ENCODE results near the gene TCHH. TPM values are rescaled to one million over a fixed set of nuclear protein-coding genes. Genes with fewer than 3 reads are reported as not detected.

Gene TCHH
- total and polyA plus RNA-seq, 3 donors from 2014 or later = 0.53 to 2.9 (median 2.2) TPM

- H3K9me3 ChIP-seq = no peaks in the 10 kb centered on the region
- H3K4me1 ChIP-seq = peaks cover 11% of the 10 kb centered on the region
- 4 to 11% methylated on average over 15 of the region's 15 CpGs for WGBS, 2 donors
- TF ChIP-seq POLR2A (IDR thresholded peaks at IDR 0.05) = no peak
- TF ChIP-seq CTCF (IDR thresholded peaks at IDR 0.05) = no peak
- H3K27ac ChIP-seq = no peak overlapping the region
- H3K36me3 ChIP-seq (ENCODE audit: low read depth, missing control alignments) = no peaks in the 10 kb centered on the region
- no peaks in the 10 kb centered on the region for H3K27me3 ChIP-seq
- peak overlapping the region in 1 of 2 donors; percentile 53 for H3K4me3 ChIP-seq
- intact Hi-C loops (cut with DNase I; ENCODE audit: low total_unique reads) = no loop called here
- DNase-seq = no peak
Observed at GRCh38 chr1:152109998-152110294, 5.3 kb downstream of the TCHH start.

GRCh38 chr1:152109231-152109997, 5.8 kb downstream of the TCHH start:
- WGBS, 2 donors = 9 to 11% methylated on average over 31 of the region's 31 CpGs
- Histone ChIP-seq H3K4me1 (peaks cover 11% of the 10 kb centered on the region), H3K9me3 (no peaks in the 10 kb centered on the region), H3K27me3 (no peaks in the 10 kb centered on the region), H3K27ac (no peak overlapping the region), H3K4me3 (peak overlapping the region in 1 of 2 donors; percentile 53), H3K36me3 (ENCODE audit: low read depth, missing control alignments) (no peaks in the 10 kb centered on the region)
- peak; percentile 17 for DNase-seq
- no peak for TF ChIP-seq POLR2A (IDR thresholded peaks at IDR 0.05)
- no peak for TF ChIP-seq CTCF (IDR thresholded peaks at IDR 0.05)
- intact Hi-C loops (cut with DNase I; ENCODE audit: low total_unique reads) = no loop called here

DNA sequence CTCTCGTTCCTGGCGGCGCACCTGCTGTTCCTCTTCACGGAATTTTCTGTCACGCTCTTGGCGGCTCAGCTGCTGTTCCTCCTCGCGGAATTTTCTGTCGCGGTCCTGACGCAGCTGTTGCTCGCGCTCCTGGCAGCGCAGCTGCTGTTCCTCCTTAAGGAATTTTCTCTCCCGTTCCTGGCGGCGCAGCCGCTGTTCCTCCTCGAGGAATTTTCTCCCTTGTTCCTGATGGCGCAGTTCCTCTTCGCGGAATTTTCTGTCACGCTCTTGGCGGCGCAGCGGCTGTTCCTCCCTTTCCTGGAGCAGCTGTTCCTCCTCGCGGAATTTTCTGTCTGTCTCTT, 6.4 kb downstream of the TCHH start:
- 10 to 11% methylated on average over 28 of the region's 28 CpGs for WGBS, 2 donors
- Histone ChIP-seq H3K27ac (no peak overlapping the region), H3K27me3 (no peaks in the 10 kb centered on the region), H3K4me1 (peaks cover 11% of the 10 kb centered on the region), H3K36me3 (ENCODE audit: low read depth, missing control alignments) (no peaks in the 10 kb centered on the region), H3K4me3 (peak overlapping the region; percentile 31 to 53), H3K9me3 (no peaks in the 10 kb centered on the region)
- intact Hi-C loops (cut with DNase I; ENCODE audit: low total_unique reads) = no loop called here
- TF ChIP-seq CTCF (IDR thresholded peaks at IDR 0.05) = no peak
- no peak for TF ChIP-seq POLR2A (IDR thresholded peaks at IDR 0.05)
- DNase-seq = peak; percentile 23

DNA sequence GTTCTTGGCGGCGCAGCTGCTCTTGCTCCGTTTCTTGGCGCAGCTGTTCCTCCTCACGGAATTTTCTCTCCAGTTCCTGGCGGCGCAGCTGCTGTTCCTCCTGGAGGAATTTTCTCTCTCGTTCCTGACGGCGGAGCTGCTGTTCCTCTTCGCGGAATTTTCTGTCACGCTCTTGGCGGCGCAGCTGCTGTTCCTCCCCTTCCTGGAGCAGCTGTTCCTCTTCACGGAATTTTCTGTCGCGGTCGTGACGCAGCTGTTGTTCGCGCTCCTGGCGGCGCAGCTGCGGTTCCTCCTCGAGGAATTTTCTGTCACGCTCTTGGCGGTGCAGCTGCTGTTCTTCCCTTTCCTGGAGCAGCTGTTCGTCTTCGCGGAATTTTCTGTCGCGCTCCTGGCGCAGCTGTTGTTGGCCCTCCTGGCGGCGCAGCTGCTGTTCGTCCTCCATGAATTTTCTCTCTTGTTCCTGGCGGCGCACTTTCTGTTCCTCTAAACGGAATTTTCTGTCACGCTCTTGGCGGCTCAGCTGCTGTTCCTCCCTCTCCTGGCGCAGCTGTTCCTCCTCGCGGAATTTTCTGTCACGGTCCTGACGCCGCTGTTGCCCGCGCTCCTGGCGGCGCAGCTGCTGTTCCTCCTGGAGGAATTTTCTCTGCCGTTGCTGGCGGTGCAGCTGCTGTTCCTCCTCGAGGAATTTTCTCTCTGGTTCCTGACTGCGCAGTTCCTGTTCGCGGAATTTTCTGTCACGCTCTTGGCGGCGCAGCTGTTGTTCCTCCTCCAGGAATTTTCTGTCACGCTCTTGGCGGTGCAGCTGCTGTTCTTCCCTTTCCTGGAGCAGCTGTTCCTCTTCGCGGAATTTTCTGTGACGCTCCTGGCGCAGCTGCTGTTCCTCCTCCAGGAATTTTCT, 7.0 kb downstream of the TCHH start:
- WGBS, 2 donors = 6% methylated on average over 67 of the region's 67 CpGs
- H3K4me1 ChIP-seq = peaks cover 11% of the 10 kb centered on the region
- DNase-seq = peak; percentile 18
- H3K9me3 ChIP-seq = no peaks in the 10 kb centered on the region
- peak overlapping the region in 1 of 2 donors; percentile 44 for H3K27ac ChIP-seq
- H3K27me3 ChIP-seq = no peaks in the 10 kb centered on the region
- peak overlapping the region; percentile 31 to 53 for H3K4me3 ChIP-seq
- intact Hi-C loops (cut with DNase I; ENCODE audit: low total_unique reads) = no loop called here
- H3K36me3 ChIP-seq (ENCODE audit: low read depth, missing control alignments) = no peaks in the 10 kb centered on the region
- no peak for TF ChIP-seq CTCF (IDR thresholded peaks at IDR 0.05)
- TF ChIP-seq POLR2A (IDR thresholded peaks at IDR 0.05) = no peak
